ENCODE data around the gene DPM3.
"Not testable (repeated sequence)": the region's sequence is repeated elsewhere in the genome, so short reads cannot be mapped to it uniquely, and the experiment has no call there.

Gene DPM3, protein sequence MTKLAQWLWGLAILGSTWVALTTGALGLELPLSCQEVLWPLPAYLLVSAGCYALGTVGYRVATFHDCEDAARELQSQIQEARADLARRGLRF

DNA sequence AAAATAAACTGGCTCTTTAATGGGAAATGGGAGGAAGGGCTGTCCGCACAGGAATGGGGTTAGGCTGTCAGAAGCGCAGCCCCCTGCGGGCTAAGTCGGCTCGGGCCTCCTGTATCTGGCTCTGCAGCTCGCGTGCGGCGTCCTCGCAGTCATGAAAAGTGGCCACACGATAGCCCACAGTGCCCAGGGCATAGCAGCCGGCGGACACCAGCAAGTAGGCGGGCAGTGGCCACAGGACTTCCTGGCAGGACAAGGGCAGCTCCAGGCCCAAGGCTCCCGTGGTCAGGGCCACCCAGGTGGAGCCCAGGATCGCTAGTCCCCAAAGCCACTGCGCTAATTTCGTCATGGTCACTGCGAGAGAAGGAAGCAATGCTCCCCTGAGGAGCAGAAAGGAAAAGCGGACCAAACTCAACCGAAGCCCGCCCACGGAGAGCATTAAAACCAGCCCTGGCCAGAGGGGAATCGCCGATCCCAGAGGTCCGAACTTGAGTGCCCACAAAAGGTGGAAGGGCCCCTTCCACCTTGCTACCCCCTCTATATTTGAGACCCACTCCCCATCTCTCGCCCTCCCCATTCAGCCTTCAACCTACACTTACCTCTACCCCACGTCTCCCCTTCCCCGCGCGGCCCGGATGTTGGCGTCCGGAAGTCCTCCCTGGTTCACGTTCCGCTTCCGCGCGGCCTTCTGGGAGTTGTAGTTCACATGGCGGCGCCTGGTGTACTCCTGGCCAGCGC is at the start of gene DPM3:
DPM3 (minus strand) TSS at position 637 of the 735 bp plus-strand sequence; CDS start at position 346, 291 bp downstream.
- peak; percentile 90 for DNase-seq

- DNase-seq, result not testable (repeated sequence)
Observed at GRCh38 chr1:155189926-155190325, 49.6 kb upstream of the DPM3 start.

- peak; percentile 23 for DNase-seq
Observed at GRCh38 chr1:155188268-155188667, 47.9 kb upstream of the DPM3 start.

DNA sequence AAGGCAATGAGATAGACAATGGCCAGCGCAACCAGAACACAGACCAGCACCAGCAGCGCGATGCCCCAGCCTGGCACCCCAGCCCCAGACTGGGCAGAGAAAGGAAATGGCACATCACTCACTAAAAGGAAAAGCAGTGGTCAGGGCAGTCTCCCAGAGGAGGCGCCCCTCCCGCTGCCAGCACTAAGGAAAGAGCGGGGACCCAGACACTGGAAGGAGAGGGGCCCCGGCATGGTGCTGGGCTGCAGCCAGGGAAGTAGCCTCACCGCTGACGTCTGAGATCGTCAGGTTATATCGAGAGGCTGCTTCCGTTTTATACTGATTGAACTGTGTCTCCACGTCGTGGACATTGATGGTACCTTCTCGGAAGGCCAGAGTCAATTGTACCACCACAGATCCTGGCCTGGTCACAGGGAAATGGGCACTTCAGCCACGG is 47.1 kb upstream of the DPM3 start:
- peak; percentile 21 for DNase-seq

GRCh38 chr1:155186794-155187455 is 46.6 kb upstream of the DPM3 start:
- DNase-seq, result no peak

- peak; percentile 28 for DNase-seq
Observed at GRCh38 chr1:155186067-155186793, 45.9 kb upstream of the DPM3 start.

GRCh38 chr1:155185783-155186066 is 45.4 kb upstream of the DPM3 start:
- DNase-seq, result peak; percentile 16

DNA sequence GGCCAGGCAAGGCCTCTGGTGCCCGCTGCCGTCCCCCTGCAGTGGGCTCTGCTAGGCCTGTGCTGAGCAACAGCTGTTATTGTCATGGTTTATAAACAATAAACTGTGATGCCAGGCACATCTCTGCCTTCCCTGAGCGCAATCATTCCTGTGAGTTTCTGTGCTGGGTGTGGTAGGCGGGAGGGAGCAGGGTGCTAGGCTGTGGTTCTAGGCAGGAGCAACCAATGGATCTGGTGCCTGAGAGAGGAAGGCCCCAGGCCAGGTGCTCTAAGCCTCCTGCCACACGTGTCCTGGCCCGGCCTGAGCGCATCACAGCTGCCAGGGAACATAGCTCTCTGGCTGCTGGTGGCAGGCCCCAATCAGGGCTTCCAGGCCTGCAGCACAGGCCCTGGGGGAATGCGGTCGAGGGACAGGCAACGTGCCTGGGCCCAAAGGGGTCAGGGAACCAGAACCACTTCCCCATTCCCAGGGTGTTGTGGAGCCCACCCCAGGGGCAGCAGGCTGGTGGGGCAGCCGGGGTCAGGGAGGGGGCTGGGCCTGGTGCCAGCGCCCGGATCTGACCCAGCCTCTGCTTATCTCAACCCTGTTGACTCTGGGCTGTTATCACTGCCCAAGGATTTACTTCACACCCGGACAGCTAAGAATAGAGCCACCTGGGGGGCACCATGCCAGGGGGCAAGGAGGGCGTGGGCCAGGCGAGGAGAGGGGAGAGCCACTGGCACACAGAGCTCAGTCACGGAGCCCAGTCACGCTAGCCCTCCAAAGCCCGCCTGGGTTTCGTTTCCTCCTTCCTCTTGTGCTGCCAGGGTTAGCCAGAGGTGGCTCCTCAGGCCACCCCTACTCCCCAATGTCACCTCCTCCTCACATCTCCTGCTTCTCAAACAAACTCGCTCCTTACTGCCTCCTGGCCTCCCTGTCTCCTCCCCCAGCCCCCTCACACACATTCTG is 44.8 kb upstream of the DPM3 start:
- DNase-seq, result peak; percentile 47

GRCh38 chr1:155184351-155184811 is 44.0 kb upstream of the DPM3 start:
- peak; percentile 35 for DNase-seq

DNA sequence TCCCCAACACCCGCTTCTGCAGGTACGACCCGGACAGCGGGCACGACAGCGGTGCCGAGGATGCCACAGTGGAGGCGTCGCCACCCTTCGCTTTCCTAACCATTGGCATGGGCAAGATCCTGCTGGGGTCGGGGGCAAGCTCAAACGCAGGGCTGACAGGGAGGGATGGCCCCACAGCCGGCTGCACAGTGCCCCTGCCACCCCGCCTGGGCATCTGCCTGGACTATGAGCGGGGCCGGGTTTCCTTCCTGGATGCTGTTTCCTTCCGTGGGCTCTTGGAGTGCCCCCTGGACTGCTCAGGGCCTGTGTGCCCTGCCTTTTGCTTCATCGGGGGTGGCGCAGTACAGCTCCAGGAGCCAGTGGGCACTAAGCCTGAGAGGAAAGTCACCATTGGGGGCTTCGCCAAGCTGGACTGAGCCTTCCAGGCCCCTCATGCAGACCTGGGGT is 43.5 kb upstream of the DPM3 start:
- DNase-seq, result no peak

- DNase-seq, result no peak
Observed at GRCh38 chr1:155182052-155182550, 41.8 kb upstream of the DPM3 start.

- DNase-seq, result no peak
Observed at GRCh38 chr1:155181371-155182051, 41.2 kb upstream of the DPM3 start.

- DNase-seq, result no peak
Observed at GRCh38 chr1:155179112-155180031, 39.0 kb upstream of the DPM3 start.

DNA sequence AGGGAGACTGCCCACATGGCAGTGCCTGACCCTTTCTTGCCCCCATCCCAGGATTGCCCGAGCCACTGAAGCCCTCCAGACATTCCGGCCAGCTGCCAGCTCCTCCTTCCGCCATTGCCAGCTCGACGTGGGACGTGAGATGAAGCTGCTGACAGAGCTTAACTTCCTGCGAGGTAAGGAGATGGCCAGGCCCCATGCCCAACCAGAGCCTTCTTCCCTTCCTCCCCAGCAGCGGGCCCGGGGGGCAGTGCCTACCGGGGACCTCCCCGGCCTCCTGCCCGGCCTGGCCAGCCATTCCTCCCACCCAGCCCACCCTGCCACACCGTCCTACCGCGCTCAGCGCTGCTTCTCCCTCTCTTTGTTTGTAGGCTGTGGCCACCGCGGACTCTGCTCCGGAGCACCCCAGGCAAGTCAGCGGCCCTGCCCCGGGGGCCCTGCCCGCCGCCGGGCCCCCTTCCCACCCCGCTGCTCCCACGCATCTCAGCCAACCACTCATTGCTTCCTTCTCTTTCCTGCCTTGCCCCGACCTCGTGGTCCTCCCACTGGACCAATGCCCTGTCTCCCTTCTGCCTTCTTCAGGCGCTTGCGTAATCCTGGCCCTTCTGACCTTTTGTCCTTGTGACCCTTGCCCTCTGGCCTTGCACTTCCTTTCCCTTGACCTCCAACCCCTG is 38.2 kb upstream of the DPM3 start:
- peak; percentile 36 for DNase-seq

DNA sequence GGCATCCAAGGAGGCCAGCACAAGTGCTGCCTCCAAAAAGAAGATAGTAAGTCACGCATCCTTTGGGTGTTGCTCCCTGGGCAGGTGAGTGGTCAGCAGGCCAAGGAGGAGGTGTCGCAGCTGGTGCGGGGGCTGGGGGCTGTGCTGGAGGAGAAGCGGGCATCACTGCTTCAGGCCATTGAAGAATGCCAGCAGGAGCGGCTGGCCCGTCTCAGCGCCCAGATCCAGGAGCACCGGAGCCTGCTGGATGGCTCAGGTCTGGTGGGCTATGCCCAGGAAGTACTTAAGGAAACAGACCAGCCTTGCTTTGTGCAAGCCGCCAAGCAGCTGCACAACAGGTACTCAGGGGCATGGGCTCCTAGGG is 37.6 kb upstream of the DPM3 start:
- peak; percentile 34 for DNase-seq

DNA sequence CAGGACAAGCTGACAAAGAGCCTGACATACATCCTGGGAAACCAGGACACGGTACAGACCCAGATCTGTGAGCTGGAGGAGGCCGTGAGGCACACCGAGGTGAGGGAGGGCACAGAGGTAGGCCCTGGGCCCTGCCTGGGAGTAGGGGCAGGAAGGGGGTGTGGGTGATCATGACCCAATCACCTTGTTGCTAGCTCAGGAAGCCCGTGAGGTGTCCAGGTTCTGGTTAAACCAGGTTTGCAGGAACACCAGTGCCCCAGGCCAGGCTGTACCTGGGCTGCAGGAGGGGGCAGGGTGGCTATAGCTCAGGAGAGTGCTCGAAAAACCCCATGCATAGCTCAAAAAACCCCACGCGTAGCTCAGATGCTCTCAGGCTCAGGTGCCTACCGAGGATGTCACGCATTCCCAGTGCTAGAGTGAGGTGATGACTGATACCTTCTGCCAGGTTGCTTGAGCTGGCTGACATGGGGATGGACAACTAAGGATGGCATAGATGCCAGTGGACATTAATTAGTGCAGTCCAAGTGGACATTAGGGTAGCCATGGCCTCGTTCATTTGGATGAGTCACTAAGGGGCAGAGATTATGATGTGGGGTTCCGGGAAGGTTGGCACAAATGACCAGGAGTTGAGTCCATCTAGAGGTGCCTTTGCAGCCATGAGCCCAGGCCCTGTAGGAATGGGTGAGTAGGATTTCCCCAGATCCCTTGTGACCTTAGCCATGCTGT is 37.0 kb upstream of the DPM3 start:
- peak; percentile 47 for DNase-seq

GRCh38 chr1:155176544-155177071 is 36.3 kb upstream of the DPM3 start:
- DNase-seq, result peak; percentile 84

- DNase-seq, result peak; percentile 46
Observed at GRCh38 chr1:155175927-155176371, 35.6 kb upstream of the DPM3 start.
